ENCODE results near the gene KCNQ5.

- no peak for TF ChIP-seq BCLAF1 (IDR thresholded peaks at IDR 0.05)
- no peak for TF ChIP-seq EP300 (IDR thresholded peaks at IDR 0.05; ENCODE audit: borderline replicate concordance in 1 of 2, control insufficient read depth in 1 of 2, low read depth in 2 of 2, low read length in 2 of 2)
- no peak for TF ChIP-seq BCL3 (IDR thresholded peaks at IDR 0.05; ENCODE audit: borderline replicate concordance, insufficient read depth, low read depth, low read length, poor library complexity, severe bottlenecking)
- TF ChIP-seq PBX3 (IDR thresholded peaks at IDR 0.05; ENCODE audit: insufficient replicate concordance, low read depth, low read length) = no peak
- TF ChIP-seq RAD21 (IDR thresholded peaks at IDR 0.05; ENCODE audit: insufficient read depth, low read depth, low read length) = no peak
- no peak for TF ChIP-seq SKIL (IDR thresholded peaks at IDR 0.05; ENCODE audit: low read depth, poor library complexity, severe bottlenecking)
- no peak for TF ChIP-seq MAX (IDR thresholded peaks at IDR 0.05; ENCODE audit: low read depth, low read length)
- TF ChIP-seq SMC3 (IDR thresholded peaks at IDR 0.05; ENCODE audit: borderline replicate concordance, low read length) = no peak
- no peak for TF ChIP-seq CTCF (IDR thresholded peaks at IDR 0.05 in 2 of 3, conservative IDR thresholded peaks at IDR 0.05 in 1 of 3; ENCODE audit: control insufficient read depth in 2 of 3, extremely low read depth in 1 of 3, insufficient read depth in 1 of 3, low read depth in 3 of 3, low read length in 3 of 3)
- no peak for TF ChIP-seq NFYA (IDR thresholded peaks at IDR 0.05; ENCODE audit: borderline replicate concordance, low read depth, low read length)
- TF ChIP-seq TAF1 (IDR thresholded peaks at IDR 0.05; ENCODE audit: borderline replicate concordance, low read depth, low read length) = no peak
- TF ChIP-seq NR2C2 (IDR thresholded peaks at IDR 0.05; ENCODE audit: borderline replicate concordance, control insufficient read depth, insufficient read length, low read depth) = no peak
- TF ChIP-seq RFX5 (IDR thresholded peaks at IDR 0.05; ENCODE audit: low read depth, low read length) = no peak
These were observed 332.9 kb downstream of the KCNQ5 start for GRCh38 chr6:72954716-72955115.

Measured in GM12878 (cell line).